ENCODE results near the gene ZNF687.

Gene ZNF687

GRCh38 chr1:151281225-151281968 is 702 bp upstream of the ZNF687 start:
- FAIRE-seq = no peak

DNA sequence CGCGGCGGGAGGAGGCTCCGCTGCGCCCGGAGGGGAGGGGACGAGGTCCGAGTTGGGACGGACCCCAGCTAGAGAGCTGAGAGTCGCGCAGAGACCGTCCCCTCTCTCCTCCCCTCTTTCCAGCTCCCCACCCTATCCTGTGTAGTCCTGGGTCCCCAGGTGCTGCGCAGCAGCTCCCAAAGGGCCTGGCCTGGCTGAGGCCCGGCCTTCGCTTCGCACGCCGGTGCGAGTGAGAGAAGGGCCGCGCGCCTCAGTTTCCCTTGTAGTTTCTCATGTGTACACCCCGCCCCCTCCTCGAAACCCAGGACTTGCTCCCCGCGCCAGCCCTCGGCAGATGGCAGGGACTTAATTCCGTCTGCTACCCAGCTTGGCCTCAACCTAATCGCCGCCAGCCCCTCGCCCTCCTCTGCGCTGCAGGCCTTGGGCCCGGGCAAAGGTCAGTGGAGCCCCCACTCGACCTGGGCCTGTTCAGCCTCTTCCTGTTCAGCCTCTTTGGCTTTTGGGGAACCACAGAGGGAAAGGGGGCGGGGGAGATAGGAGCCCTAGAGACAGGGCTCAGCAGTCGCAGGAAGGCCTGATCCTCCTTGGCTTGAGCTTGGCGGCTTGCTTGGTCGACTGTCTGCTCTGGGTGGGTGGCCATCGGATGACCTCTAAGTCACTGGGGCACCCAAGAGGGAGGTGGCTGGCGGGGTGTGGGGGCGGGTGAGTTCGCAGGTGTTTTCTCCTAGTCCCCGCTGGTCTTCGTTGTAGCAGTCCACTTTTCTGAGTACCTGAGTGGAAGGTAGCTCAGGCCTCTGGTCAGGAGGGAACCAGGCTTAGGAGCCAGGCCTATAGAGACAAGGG is 1.0 kb downstream of the ZNF687 start:
- no peak for FAIRE-seq

GRCh38 chr1:151284013-151284577 is 2.0 kb downstream of the ZNF687 start:
- FAIRE-seq = no peak

DNA sequence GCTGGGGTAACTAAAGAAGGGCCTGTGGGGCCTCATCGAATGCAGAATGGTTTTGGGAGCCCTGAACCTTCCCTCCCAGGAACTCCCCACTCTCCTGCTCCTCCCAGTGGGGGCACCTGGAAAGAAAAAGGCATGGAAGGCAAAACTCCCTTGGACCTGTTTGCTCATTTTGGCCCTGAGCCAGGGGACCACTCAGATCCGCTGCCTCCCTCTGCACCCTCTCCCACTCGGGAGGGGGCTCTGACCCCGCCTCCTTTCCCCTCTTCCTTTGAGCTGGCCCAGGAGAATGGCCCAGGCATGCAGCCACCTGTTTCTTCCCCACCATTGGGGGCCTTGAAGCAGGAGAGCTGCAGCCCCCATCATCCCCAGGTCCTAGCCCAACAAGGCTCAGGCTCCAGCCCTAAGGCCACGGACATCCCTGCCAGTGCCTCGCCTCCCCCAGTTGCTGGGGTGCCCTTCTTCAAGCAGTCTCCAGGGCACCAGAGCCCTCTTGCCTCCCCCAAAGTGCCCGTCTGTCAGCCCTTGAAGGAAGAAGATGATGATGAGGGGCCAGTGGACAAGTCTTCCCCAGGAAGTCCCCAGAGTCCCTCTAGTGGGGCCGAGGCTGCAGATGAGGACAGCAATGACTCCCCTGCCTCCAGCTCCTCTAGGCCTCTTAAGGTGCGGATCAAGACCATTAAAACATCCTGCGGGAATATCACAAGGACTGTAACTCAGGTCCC is 4.7 kb downstream of the ZNF687 start:
- FAIRE-seq = no peak

- FAIRE-seq = no peak
Observed at GRCh38 chr1:151287341-151287699, 5.2 kb downstream of the ZNF687 start.

GRCh38 chr1:151287767-151288500 is 5.8 kb downstream of the ZNF687 start:
- no peak for FAIRE-seq

GRCh38 chr1:151288502-151288901 is 6.4 kb downstream of the ZNF687 start:
- no peak for FAIRE-seq

DNA sequence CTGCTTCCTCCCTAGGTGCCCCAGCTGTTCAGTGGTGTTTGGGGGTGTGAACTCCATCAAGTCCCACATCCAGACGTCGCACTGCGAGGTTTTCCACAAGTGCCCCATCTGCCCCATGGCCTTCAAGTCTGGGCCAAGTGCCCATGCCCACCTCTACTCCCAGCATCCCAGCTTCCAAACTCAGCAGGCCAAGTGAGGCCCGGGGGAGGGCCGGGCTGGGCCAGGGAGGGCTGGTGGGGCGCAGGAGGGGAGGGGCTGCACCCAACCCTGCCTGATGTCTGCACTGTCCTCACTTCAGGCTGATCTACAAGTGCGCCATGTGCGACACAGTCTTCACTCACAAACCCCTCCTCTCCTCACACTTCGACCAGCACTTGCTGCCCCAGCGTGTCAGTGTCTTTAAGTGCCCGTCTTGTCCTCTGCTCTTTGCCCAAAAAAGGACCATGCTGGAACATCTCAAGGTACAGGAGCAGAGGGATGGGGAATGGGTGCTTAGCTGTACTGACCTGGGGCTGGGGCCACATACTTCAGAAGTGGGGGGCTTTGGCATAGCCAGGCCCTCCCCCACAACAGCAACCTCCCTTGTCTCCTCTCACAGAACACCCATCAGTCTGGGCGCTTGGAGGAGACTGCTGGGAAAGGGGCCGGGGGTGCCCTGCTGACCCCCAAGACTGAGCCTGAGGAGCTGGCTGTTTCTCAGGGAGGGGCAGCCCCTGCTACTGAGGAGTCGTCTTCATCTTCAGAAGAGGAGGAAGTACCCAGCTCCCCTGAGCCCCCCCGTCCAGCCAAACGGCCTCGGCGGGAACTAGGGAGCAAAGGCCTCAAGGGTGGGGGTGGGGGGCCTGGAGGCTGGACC is 7.2 kb downstream of the ZNF687 start:
- no peak for FAIRE-seq

DNA sequence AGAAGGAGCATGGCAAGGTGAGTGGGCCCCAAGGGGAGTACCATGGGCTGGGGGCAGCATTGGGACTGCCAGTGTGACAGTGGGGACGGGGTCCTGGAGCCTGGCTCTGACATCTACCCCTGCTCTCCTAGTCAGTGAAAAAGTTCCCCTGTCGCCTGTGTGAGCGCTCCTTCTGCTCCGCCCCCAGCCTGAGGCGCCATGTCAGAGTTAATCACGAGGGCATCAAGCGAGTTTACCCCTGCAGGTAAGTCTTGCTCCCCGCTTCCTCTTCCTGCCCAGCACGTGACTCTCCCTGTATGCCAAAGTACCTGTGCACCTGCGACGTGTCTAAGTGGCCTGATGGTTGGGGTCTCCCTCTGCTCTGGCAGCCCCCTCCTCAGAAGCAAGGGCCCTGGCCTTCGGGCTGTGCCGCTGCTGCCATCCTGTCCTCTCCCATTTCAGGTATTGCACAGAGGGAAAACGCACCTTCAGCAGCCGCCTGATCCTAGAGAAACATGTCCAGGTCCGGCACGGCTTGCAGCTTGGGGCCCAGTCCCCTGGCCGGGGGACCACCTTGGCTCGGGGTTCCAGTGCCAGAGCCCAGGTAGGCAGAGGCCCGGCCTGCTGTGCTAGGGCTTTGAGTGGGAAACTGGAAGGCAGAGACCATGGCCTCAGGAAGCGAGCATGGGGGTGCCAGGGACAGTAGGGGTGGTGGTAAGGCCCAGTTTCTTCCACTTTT is 8.1 kb downstream of the ZNF687 start:
- no peak for FAIRE-seq

DNA sequence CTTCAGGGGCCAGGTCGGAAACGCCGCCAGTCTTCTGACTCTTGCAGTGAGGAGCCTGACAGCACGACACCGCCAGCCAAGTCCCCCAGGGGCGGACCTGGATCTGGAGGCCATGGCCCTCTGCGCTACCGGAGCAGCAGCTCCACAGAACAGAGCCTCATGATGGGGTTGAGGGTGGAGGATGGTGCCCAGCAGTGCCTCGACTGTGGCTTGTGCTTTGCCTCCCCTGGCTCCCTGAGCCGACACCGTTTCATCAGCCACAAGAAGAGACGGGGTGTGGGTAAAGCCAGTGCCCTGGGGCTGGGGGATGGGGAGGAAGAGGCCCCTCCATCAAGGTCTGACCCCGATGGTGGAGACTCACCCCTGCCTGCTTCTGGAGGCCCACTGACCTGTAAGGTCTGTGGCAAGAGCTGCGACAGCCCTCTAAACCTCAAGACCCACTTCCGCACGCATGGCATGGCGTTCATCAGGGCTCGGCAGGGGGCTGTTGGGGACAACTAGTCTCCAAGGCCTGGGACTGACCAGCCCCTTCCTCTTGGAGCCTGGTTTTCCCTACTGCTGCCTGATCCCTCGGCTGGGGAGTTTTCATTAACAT is 8.7 kb downstream of the ZNF687 start:
- FAIRE-seq = no peak

- FAIRE-seq = no peak
Observed at GRCh38 chr1:151292207-151293030, 10.3 kb downstream of the ZNF687 start.

GRCh38 chr1:151293093-151293492 is 11.0 kb downstream of the ZNF687 start:
- no peak for FAIRE-seq

- FAIRE-seq = no peak
Observed at GRCh38 chr1:151294742-151295462, 12.8 kb downstream of the ZNF687 start.

- FAIRE-seq = no peak
Observed at GRCh38 chr1:151309811-151310323, 27.8 kb downstream of the ZNF687 start.

- FAIRE-seq = no peak
Observed at GRCh38 chr1:151311011-151311410, 28.9 kb downstream of the ZNF687 start.

DNA sequence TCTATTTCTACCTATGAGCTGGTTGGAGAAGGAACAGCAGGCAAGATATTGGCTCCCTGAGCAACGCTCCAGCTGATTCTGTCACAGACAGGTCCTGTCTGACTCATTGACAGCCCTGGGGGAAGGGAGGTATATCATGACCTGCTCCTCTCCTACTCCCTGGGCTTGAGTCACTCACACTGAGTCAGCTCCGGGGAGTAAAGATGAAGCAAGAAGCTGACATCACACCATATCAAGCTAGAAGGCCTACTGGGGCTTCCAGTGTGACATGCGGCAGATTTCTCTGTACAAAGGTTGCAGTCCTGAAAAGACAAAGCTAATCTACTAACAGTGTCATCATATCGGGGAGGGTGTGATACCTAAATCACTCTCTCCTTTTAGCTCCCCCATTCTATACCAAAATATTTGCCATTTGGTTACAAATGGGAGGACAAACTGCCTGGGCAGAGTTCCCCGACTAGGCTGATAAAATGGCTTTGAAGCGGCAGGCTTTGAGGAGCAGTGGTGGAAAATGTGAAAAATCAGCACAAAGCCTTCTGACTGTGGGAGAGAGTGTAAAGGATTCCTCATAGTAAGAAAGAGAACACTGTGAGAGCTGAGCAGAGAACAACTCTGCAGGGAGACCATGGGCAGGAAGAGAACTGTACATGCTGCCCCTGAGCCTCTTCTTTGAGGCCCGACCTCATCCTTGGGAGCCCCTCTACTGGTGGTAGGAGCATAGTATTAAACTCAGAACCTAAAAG is 29.7 kb downstream of the ZNF687 start:
- FAIRE-seq = no peak

DNA sequence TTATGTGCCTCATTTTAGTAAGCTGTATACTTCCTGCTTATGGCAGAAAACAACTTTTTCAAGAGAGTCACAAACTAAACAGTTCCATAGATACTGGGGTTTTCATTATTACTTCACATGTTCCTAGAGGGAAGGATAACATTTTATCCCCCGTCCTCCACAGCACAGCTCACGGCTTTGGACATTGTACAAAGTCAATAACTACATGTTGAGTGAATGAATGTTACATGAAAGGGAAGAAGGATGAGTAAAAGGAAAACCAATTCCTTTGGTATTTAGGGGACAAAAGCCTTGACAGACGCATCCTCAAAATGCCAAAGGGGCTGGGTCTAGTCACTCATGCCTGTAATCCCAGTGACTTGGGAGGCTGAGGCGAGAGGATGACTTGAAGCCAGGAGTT is 30.3 kb downstream of the ZNF687 start:
- no peak for FAIRE-seq

DNA sequence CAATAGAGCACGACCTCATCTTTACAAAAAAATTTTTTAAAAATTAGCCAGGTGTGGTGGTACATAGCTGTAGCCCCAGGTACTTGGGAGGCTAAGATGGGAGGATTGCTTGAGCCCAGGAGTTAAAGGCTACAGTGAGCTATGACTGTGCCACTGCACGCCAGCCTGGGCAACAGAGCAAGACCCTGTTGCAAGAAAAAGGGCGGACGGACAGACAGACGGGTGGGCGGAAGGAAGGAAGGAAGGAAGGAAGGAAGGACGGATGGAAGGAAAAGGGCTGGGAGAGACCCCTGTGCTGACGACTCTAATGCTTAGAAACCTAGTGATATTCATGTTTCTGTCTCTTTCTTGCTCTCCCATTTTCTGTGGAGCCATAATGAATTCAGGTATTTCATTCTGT is 30.7 kb downstream of the ZNF687 start:
- FAIRE-seq = no peak
